Activated T-cell treated with anti-CD3 and anti-CD28 coated beads, Interleukin-2, amount 50 U/mL, for 72 hours (primary cell): ENCODE data around the gene RAMACL. TPM values are rescaled to one million over a fixed set of nuclear protein-coding genes. Genes with fewer than 3 reads are reported as not detected.

ENCODE experiments used
- ATAC-seq, 2 donors: fragments of 150-1000 bp; cut with Tn5 transposase; replicated peaks in 1 of 2; 2 replicates each; pipeline ENCODE4 v1.10.0; 2021; ENCODE audit warnings: moderate library complexity in 2 of 2, mild to moderate bottlenecking in 1 of 2
- DNase-seq, 2 donors: peaks; one replicate each; pipeline ENCODE4 v3.0.0; 2021 to 2022; ENCODE audit warnings: mixed read lengths in 1 of 2
- H3K27ac Mint-ChIP-seq: one replicate; pipeline ENCODE4 v1.8.0; 2022; ENCODE audit warnings: mild to moderate bottlenecking, moderate library complexity, mixed read lengths
- H3K27me3 Mint-ChIP-seq: one replicate; pipeline ENCODE4 v1.8.0; 2022; ENCODE audit warnings: low read depth, mixed read lengths
- H3K36me3 Mint-ChIP-seq, 2 donors: one replicate each; pipeline ENCODE4 v1.8.0; 2022; ENCODE audit warnings: mixed read lengths in 2 of 2, mild to moderate bottlenecking in 1 of 2; ENCODE audit not compliant: insufficient read depth in 2 of 2
- H3K4me1 Mint-ChIP-seq: one replicate; pipeline ENCODE4 v1.8.0; 2022; ENCODE audit warnings: low read depth, mixed read lengths
- H3K4me3 Mint-ChIP-seq, 2 donors: one replicate each; pipeline ENCODE4 v1.8.0; 2022; ENCODE audit warnings: mild to moderate bottlenecking in 2 of 2, mixed read lengths in 2 of 2, moderate library complexity in 2 of 2
- H3K9me3 Mint-ChIP-seq, 2 donors: one replicate each; pipeline ENCODE4 v1.8.0; 2022; ENCODE audit warnings: mixed read lengths in 2 of 2
- total RNA-seq, 2 donors: library from RNA; stranded (reverse); gene quantifications; one replicate each; pipeline ENCODE4 v1.2.3, GENCODE V29; 2022

Gene RAMACL
- total RNA-seq, 2 donors from 2014 or later = 0.95 to 1.4 TPM

GRCh38 chr6:166533205-166533824 is 53.2 kb downstream of the RAMACL start:
- Mint-ChIP-seq H3K36me3 (peaks cover 2% of the 10 kb centered on the region in 2 donors), H3K9me3 (no peaks in the 10 kb centered on the region), H3K27ac (no peak overlapping the region), H3K4me1 (no peaks in the 10 kb centered on the region), H3K4me3 (no peak overlapping the region), H3K27me3 (no peaks in the 10 kb centered on the region)
- ATAC-seq (no peak), DNase-seq (no peak)

Other genes with a start within 250 kb of the RAMACL start
- gene SFT2D1, start 244.1 kb downstream of the RAMACL start, total RNA-seq = 10 to 100 TPM; 39.4 to 44.4 TPM
- 10 to 100 TPM; 23.6 to 26.8 TPM for gene MPC1, start 203.7 kb downstream of the RAMACL start, total RNA-seq
- 10 to 100 TPM; 28.1 to 28.5 TPM for gene RPS6KA2, start 40.6 kb upstream of the RAMACL start, total RNA-seq